CD4-positive, alpha-beta T cell treated with Interleukin-4 for 1 hour (primary cell): Measurements from ENCODE around the gene VDAC2.
A peak's percentile ranks its signal among the peaks of the same experiment; 100 is the strongest.
"Not testable (repeated sequence)": the region's sequence is repeated elsewhere in the genome, so short reads cannot be mapped to it uniquely, and the experiment has no call there.

Experiments used
- DNase-seq, 2 donors: peaks; one replicate each; pipeline ENCODE4 v3.0.0-alpha.2; 2020 to 2022

VDAC2 gene

GRCh38 chr10:75201793-75202307 is 8.7 kb upstream of the VDAC2 start:
- DNase-seq = no peak

- DNase-seq = no peak
Observed at GRCh38 chr10:75202321-75203045, 8.1 kb upstream of the VDAC2 start.

- DNase-seq = not testable (repeated sequence)
Observed at GRCh38 chr10:75203046-75203620, 7.5 kb upstream of the VDAC2 start.

- DNase-seq = no peak
Observed at GRCh38 chr10:75203724-75204123, 6.9 kb upstream of the VDAC2 start.

GRCh38 chr10:75205908-75206307 is 4.7 kb upstream of the VDAC2 start:
- DNase-seq = no peak

- DNase-seq = not testable (repeated sequence)
Observed at GRCh38 chr10:75206638-75207037, 4.0 kb upstream of the VDAC2 start.

- no peak for DNase-seq
Observed at GRCh38 chr10:75207079-75207856, 3.3 kb upstream of the VDAC2 start.

- no peak for DNase-seq
Observed at GRCh38 chr10:75207857-75208144, 2.8 kb upstream of the VDAC2 start.

GRCh38 chr10:75208181-75208580 is 2.4 kb upstream of the VDAC2 start:
- DNase-seq = no peak

- no peak for DNase-seq
Observed at GRCh38 chr10:75209086-75209920, 1.3 kb upstream of the VDAC2 start.

GRCh38 chr10:75209921-75210281 is 695 bp upstream of the VDAC2 start:
- DNase-seq = peak; percentile 81 to 82

GRCh38 chr10:75211007-75211691 is 553 bp downstream of the VDAC2 start:
- DNase-seq = peak; percentile 26 to 43

GRCh38 chr10:75212343-75212742 is 1.7 kb downstream of the VDAC2 start:
- no peak for DNase-seq

GRCh38 chr10:75220274-75220673 is 9.7 kb downstream of the VDAC2 start:
- DNase-seq = no peak

GRCh38 chr10:75221492-75221891 is 10.9 kb downstream of the VDAC2 start:
- not testable (repeated sequence) for DNase-seq

GRCh38 chr10:75223507-75223906 is 12.9 kb downstream of the VDAC2 start:
- DNase-seq = no peak

- DNase-seq = no peak
Observed at GRCh38 chr10:75226095-75226494, 15.5 kb downstream of the VDAC2 start.

GRCh38 chr10:75226656-75227055 is 16.1 kb downstream of the VDAC2 start:
- no peak for DNase-seq

GRCh38 chr10:75228278-75228677 is 17.7 kb downstream of the VDAC2 start:
- DNase-seq = no peak

- no peak for DNase-seq
Observed at GRCh38 chr10:75228834-75229233, 18.2 kb downstream of the VDAC2 start.

- no peak for DNase-seq
Observed at GRCh38 chr10:75229971-75230370, 19.4 kb downstream of the VDAC2 start.

- DNase-seq = peak; percentile 96
Observed at GRCh38 chr10:75230600-75231038, 20.0 kb downstream of the VDAC2 start.
